ENCODE results near the gene SRGAP3.

DNA sequence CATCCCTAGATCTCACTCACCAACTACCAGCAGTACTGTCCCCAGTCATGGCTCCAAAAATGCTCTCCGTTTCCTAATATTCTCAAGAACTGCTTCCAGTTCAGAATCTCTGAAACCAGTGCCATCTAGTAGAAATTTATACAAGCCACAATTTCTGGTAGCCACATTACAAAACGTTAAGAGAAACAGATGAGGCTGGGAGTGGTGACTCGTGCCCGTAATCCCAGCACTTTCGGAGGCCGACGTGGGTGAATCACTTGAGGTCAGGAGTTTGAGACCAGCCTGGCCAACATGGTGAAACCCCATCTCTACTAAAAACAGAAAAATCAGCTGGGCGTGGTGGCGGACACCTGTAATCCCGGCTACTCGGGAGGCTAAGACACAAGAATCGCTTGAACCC lies 207.8 kb downstream of the SRGAP3 start:
- TF ChIP-seq EZH2 (IDR thresholded peaks at IDR 0.05; ENCODE audit: insufficient read depth, poor library complexity, severe bottlenecking) (no peak), EZH2phosphoT487 (IDR thresholded peaks at IDR 0.05; ENCODE audit: insufficient read depth, low read depth) (no peak)
